HG02759 (cell line): ENCODE measurements around the gene ARHGEF4.
"Not testable (repeated sequence)": the region's sequence is repeated elsewhere in the genome, so short reads cannot be mapped to it uniquely, and the experiment has no call there.

Experiments used
- ATAC-seq: cut with Tn5 transposase; IDR thresholded peaks from one replicate; pipeline ENCODE4 v1.9.1; 2021; ENCODE audit warnings: mild to moderate bottlenecking, moderate library complexity; ENCODE audit not compliant: unreplicated experiment

ARHGEF4 gene

GRCh38 chr2:130964931-130965330 is 128.2 kb downstream of the ARHGEF4 start:
- no peak for ATAC-seq

DNA sequence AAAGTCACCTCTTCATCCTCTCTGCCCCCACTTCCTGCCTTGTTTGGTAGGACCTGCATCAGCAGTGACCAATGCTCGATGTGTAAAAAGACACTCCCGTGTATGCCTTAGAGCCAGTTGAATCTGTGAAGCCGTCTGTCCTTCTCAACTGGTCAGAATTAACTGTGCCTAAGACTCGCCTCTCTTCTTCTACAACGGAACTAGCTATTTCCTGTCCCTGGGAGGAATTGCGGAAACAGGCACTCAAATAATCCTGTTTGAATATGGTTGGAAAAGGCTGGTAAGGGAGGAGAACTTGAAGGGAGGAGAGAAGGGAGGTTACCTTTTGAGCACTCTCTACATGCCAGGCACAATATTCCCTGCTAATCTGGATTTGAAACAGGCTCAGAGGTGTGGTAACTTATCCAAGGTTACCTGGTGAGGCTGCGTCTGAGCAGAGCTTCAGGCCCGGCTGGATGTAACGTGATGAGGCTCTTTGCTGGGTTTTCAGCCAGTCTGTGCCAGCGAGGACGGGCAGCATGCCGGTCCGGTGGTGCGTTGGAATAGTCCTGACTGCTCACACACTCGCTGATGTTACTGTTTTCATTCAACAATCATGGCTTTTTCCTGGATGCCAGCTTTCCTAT is 129.5 kb downstream of the ARHGEF4 start:
- no peak for ATAC-seq

GRCh38 chr2:130966775-130967490 is 130.2 kb downstream of the ARHGEF4 start:
- ATAC-seq, result no peak

DNA sequence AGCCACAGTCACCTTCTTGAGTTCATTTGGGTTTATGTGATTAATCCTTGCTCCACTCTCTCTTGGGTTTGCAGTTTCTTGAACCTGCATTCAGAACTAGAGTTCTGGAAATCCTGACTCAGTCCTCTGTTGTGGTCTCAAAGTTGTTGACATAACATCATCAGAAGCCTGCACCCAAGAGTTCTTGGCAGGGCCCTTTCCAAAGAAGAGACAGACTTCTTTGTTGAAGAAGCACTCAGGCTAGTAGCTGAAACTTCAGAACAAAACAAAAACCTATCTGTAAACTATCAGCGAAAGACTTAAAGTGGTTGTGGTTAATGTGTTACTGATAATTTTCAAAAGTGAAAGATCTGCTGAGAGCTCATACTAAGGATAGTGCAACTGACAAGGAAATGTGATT is 135.7 kb downstream of the ARHGEF4 start:
- ATAC-seq, result peak; percentile 73

- ATAC-seq, result no peak
These were observed 139.0 kb downstream of the ARHGEF4 start for GRCh38 chr2:130975729-130976128.

GRCh38 chr2:130976591-130977237 is 140.0 kb downstream of the ARHGEF4 start:
- no peak for ATAC-seq

- no peak for ATAC-seq
These were observed 140.8 kb downstream of the ARHGEF4 start for GRCh38 chr2:130977461-130978050.

DNA sequence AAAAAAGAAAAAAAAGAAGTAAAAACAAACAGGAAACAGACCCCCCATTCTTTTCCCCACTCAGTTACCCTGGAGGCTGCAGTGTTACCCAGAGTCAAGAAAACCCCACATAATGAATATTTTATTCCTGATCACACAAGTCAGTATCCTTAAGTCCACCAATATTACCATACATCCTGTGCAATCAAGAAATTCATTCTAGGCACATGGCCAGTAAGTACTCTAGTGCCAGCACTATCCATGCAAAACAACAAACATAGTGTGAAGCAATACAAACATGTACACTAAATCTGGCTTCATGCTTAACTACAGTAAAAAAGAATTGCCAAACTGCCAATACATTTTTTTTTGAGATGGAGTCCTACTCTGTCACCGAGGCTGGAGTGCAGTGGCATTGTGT is 145.0 kb downstream of the ARHGEF4 start:
- no peak for ATAC-seq

DNA sequence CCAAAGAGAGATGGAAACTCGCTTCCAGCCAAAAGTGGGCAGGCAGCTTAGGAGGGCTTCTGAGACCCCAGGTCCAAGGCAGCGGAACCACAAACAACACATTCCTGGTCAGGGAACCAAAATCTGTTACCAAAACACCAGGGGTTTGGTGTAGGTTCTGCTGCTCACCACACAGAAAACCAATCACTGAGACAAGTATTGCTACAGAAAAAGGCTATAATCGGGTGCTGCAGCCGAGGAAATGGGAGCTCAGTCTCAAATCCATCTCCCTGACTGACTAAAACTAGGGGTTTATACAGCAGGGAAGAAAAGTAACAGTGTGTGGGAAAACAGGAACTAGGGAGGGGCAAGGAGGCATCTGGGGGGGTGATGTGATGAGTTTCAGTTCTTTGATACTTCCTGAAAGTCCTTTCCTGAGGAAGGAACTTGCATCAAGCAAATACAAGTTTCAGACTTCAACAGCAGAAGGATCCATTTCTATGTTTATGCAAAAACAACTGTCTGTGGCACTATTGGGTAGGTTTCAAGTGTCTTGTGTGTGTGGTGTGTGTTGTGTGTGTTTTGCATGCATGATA is 148.6 kb downstream of the ARHGEF4 start:
- no peak for ATAC-seq

GRCh38 chr2:130985831-130986649 is 149.3 kb downstream of the ARHGEF4 start:
- no peak for ATAC-seq

DNA sequence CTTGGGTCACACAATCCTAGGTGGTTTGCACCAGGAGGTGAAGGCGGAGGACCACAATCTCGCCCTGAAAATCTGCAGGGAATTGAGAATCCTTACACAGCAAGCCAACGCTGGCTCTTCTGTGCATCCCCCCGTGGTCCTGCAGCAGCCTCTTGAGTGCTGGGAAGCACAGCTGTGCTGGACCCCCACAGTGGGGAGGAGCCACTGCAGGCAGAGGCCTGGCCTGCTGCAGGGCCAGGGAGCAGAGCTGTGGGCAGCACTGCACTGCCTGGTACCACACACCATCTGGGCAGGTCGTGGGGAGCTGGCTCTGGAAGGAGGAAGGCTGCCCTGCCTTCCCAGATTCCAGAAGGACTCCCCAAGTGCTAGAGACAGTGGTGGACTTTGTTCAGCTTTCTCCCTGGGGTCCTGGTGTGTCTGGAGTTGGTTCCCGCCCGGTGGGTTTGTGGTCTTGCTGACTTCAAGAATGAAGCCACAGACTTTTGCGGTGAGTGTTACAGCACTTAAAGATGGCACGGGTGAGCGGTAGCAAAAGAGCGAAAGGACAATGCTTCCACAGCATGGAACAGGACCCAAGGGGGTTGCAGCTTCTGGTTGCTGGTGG is 150.3 kb downstream of the ARHGEF4 start:
- no peak for ATAC-seq

DNA sequence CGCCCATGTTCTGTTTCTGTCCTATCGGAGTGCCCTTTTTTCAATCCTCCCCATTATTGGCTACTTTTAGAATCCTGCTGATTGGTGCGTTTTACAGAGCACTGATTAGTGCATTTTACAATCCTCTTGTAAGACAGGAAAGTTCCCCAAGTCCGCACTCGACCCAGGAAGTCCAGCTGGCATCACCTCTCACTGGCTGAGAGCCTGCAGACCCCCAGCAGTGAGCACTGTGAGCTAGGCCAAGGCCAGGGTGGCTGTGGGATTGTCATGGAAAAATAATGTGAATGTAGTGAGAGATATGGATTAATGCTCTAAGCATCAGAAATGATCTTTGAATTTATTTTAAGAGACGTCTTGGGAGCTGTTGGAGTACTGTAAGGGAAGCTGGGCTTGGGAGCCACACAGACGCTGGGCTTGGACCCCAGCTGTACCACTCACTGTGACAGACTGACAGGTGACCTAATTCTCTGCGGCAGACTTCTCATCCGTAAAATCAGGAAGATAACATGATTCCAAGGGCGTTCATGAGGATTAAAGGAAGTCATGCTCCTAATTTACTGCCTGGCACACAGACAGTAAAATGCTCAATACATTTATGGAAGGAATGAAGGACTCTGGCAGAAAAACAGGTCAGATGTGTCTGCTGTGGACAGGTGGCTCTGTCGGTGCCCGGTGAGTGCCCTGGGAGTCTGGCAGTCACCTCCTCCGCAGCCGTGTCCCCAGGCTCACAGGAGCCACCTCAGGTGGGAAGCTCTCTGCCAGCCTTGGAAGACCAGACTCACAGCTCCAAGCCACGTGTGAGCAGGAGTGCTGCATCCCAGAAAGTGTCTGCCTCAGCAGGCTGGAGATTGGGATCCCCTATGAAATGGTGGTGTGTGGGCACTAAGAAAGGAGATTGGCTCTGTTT is 151.1 kb downstream of the ARHGEF4 start:
- ATAC-seq, result no peak

DNA sequence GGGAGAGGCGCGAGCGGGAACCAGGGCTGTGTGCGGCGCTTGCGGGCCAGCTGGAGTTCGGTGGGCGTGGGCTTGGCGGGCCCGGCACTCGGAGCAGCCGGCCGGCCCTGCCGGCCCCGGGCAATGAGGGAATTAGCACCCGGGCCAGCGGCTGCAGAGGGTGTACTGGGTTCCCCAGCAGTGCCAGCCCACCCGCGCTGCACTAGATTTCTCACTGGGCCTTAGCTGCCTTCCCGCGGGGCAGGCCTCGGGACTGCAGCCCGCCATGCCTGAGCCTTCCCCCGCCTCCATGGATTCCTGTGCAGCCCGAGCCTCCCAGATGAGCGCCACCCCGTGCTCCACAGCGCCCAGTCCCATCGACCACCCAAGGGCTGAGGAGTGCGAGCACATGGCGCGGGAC is 154.7 kb downstream of the ARHGEF4 start:
- ATAC-seq, result not testable (repeated sequence)

- not testable (repeated sequence) for ATAC-seq
These were observed 155.3 kb downstream of the ARHGEF4 start for GRCh38 chr2:130992003-130992402.

GRCh38 chr2:130996691-130997090 is 160.0 kb downstream of the ARHGEF4 start:
- ATAC-seq, result no peak

GRCh38 chr2:130997198-130997597 is 160.5 kb downstream of the ARHGEF4 start:
- ATAC-seq, result no peak

DNA sequence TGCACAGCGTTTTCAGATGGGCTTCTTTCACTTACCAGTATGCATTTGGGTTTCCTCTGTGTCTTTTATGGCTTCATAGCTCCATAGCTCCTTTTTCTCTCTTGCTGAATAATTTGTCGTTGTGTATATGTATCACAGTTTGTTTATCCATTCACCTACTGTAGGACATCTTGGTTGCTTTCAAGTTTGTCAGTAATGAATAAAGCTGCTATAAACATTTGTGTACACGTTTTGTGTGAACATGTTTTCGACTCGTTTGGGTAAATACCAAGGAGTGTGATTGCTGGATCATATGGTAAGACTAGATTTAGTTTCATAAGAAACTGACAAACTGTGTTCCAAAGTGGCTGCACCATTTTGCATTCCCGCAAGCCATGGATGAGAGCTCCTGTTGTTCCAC is 161.8 kb downstream of the ARHGEF4 start:
- no peak for ATAC-seq

DNA sequence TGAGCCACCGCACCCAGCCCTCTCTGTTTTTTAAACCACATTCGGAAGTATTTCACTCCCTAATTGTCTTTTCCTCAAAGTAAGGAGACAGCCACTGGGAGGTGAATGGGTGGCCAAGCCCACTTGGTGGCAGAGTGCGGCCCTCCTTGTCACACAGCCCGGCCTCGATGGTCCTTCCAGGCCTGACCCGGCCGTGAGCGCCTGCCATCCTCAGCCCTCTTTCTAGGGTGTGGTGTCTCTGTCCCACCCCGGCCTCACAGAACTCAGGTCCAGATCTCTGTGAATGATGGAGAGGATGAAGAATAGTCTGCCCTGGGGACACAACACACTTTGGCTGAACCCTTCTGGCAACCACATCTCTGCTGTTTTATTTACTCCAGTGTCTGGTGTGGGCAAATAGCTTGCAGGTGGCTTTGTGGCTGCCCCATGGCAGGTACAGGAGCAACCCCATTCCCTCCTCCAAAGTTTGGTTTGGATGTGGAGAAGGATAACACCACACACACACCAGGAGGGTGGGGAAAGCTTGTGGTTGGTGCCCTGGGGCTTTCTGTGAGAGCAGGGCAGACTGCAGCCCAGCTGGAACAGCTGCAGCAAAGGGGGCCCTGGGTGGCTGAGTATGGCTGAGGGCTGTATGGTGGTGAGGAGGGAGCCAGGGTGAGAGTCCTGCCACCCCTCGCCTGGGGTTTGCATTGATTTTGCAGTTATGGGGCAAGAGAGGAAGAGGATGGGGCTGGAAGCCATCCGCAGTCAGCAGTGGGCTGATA is 167.9 kb downstream of the ARHGEF4 start:
- no peak for ATAC-seq
